SJSA1 (cell line): Measurements from ENCODE around the gene TLR2. TPM values are rescaled to one million over a fixed set of nuclear protein-coding genes. Genes with fewer than 3 reads are reported as not detected.
"Not testable (repeated sequence)": the region's sequence is repeated elsewhere in the genome, so short reads cannot be mapped to it uniquely, and the experiment has no call there.

Experiments
- DNase-seq, 2 experiments: peaks; one replicate each; pipeline ENCODE4 v3.0.0-alpha.2; 2015 to 2020; ENCODE audit warnings: low spot score in 2 of 2, low read depth in 1 of 2
- H3K27ac ChIP-seq: fragments of 250-450 bp; sonication (Bioruptor Pico); 2 replicates; pipeline ENCODE4 v1.5.1; 2020; ENCODE audit warnings: mild to moderate bottlenecking, moderate library complexity
- H3K27me3 ChIP-seq: fragments of 250-450 bp; sonication (Bioruptor Pico); replicated peaks from 2 replicates; pipeline ENCODE4 v1.5.1; 2020; ENCODE audit warnings: mild to moderate bottlenecking, moderate library complexity
- H3K36me3 ChIP-seq: fragments of 250-450 bp; sonication (Bioruptor Pico); 2 replicates; pipeline ENCODE4 v1.5.1; 2020; ENCODE audit warnings: mild to moderate bottlenecking
- H3K4me1 ChIP-seq: fragments of 250-450 bp; sonication (Bioruptor Pico); replicated peaks from 2 replicates; pipeline ENCODE4 v1.6.1; 2021; ENCODE audit warnings: mild to moderate bottlenecking
- H3K4me3 ChIP-seq: fragments of 250-450 bp; sonication (Bioruptor Pico); 2 replicates; pipeline ENCODE4 v1.5.1; 2020; ENCODE audit warnings: mild to moderate bottlenecking
- H3K9me3 ChIP-seq: fragments of 250-450 bp; sonication (Bioruptor Pico); replicated peaks from 2 replicates; pipeline ENCODE4 v1.5.1; 2020; ENCODE audit warnings: mild to moderate bottlenecking
- total RNA-seq: library from RNA; depleted of rRNA; stranded (reverse); fragments of >200 nt; shearing (Covaris generic); gene quantifications from 2 replicates; pipeline ENCODE4 v1.2.3, GENCODE V29; 2014

TLR2 gene
- total RNA-seq, 1 experiment from 2014 or later = not detected

- Histone ChIP-seq H3K4me3 (no peak overlapping the region), H3K4me1 (no peaks in the 10 kb centered on the region), H3K27ac (no peak overlapping the region), H3K36me3 (no peaks in the 10 kb centered on the region), H3K27me3 (no peaks in the 10 kb centered on the region), H3K9me3 (no peaks in the 10 kb centered on the region)
- no peak for DNase-seq
These were observed 36.1 kb upstream of the TLR2 start for GRCh38 chr4:153647975-153648374.

- Histone ChIP-seq H3K36me3 (no peaks in the 10 kb centered on the region), H3K4me1 (no peaks in the 10 kb centered on the region), H3K4me3 (no peak overlapping the region), H3K27ac (no peak overlapping the region), H3K9me3 (no peaks in the 10 kb centered on the region), H3K27me3 (no peaks in the 10 kb centered on the region)
- DNase-seq = peak in 1 of 2 experiments; percentile 30
These were observed 34.5 kb upstream of the TLR2 start for GRCh38 chr4:153649572-153649991.

- H3K36me3 ChIP-seq = no peaks in the 10 kb centered on the region
- H3K27ac ChIP-seq = no peak overlapping the region
- H3K4me1 ChIP-seq = no peaks in the 10 kb centered on the region
- no peak for DNase-seq
- no peaks in the 10 kb centered on the region for H3K27me3 ChIP-seq
- no peaks in the 10 kb centered on the region for H3K9me3 ChIP-seq
- H3K4me3 ChIP-seq = no peak overlapping the region
These were observed 33.0 kb upstream of the TLR2 start for GRCh38 chr4:153651116-153651515.

- Histone ChIP-seq H3K4me3 (no peak overlapping the region), H3K9me3 (no peaks in the 10 kb centered on the region), H3K36me3 (no peaks in the 10 kb centered on the region), H3K4me1 (no peaks in the 10 kb centered on the region), H3K27ac (no peak overlapping the region), H3K27me3 (no peaks in the 10 kb centered on the region)
- DNase-seq = no peak
These were observed 32.5 kb upstream of the TLR2 start for GRCh38 chr4:153651587-153651986.

- no peak for DNase-seq
- no peaks in the 10 kb centered on the region for H3K27me3 ChIP-seq
- H3K4me3 ChIP-seq = no peak overlapping the region
- H3K9me3 ChIP-seq = no peaks in the 10 kb centered on the region
- H3K27ac ChIP-seq = no peak overlapping the region
- H3K4me1 ChIP-seq = no peaks in the 10 kb centered on the region
- no peaks in the 10 kb centered on the region for H3K36me3 ChIP-seq
These were observed 31.9 kb upstream of the TLR2 start for GRCh38 chr4:153652051-153652784.

GRCh38 chr4:153655002-153655541, 29.0 kb upstream of the TLR2 start:
- Histone ChIP-seq H3K4me3 (no peak overlapping the region), H3K27me3 (no peaks in the 10 kb centered on the region), H3K36me3 (no peaks in the 10 kb centered on the region), H3K27ac (no peak overlapping the region), H3K4me1 (no peaks in the 10 kb centered on the region), H3K9me3 (no peaks in the 10 kb centered on the region)
- no peak for DNase-seq

GRCh38 chr4:153655928-153656327, 28.2 kb upstream of the TLR2 start:
- Histone ChIP-seq H3K27me3 (no peaks in the 10 kb centered on the region), H3K36me3 (no peaks in the 10 kb centered on the region), H3K9me3 (no peaks in the 10 kb centered on the region), H3K27ac (no peak overlapping the region), H3K4me3 (no peak overlapping the region), H3K4me1 (no peaks in the 10 kb centered on the region)
- DNase-seq = no peak

- DNase-seq = no peak
- Histone ChIP-seq H3K9me3 (no peaks in the 10 kb centered on the region), H3K36me3 (no peaks in the 10 kb centered on the region), H3K4me1 (no peaks in the 10 kb centered on the region), H3K27ac (no peak overlapping the region), H3K27me3 (no peaks in the 10 kb centered on the region), H3K4me3 (no peak overlapping the region)
These were observed 22.8 kb upstream of the TLR2 start for GRCh38 chr4:153661215-153661822.

- no peak overlapping the region for H3K4me3 ChIP-seq
- H3K4me1 ChIP-seq = no peaks in the 10 kb centered on the region
- no peaks in the 10 kb centered on the region for H3K36me3 ChIP-seq
- no peaks in the 10 kb centered on the region for H3K27me3 ChIP-seq
- H3K27ac ChIP-seq = no peak overlapping the region
- DNase-seq = no peak
- no peaks in the 10 kb centered on the region for H3K9me3 ChIP-seq
These were observed 22.2 kb upstream of the TLR2 start for GRCh38 chr4:153661908-153662307.

GRCh38 chr4:153663667-153664066, 20.4 kb upstream of the TLR2 start:
- Histone ChIP-seq H3K27ac (no peak overlapping the region), H3K27me3 (no peaks in the 10 kb centered on the region), H3K9me3 (no peaks in the 10 kb centered on the region), H3K4me1 (no peaks in the 10 kb centered on the region), H3K36me3 (no peaks in the 10 kb centered on the region), H3K4me3 (no peak overlapping the region)
- no peak for DNase-seq

- not testable (repeated sequence) for H3K27ac ChIP-seq, H3K36me3 ChIP-seq, DNase-seq, H3K27me3 ChIP-seq, H3K9me3 ChIP-seq, H3K4me1 ChIP-seq, H3K4me3 ChIP-seq
These were observed 17.6 kb upstream of the TLR2 start for GRCh38 chr4:153666505-153666904.

GRCh38 chr4:153668647-153669046, 15.4 kb upstream of the TLR2 start:
- H3K9me3 ChIP-seq = no peaks in the 10 kb centered on the region
- no peak for DNase-seq
- no peak overlapping the region for H3K27ac ChIP-seq
- no peaks in the 10 kb centered on the region for H3K36me3 ChIP-seq
- H3K27me3 ChIP-seq = 0 out of 2 replicates have a peak, but pooled peaks cover 4% of the 10 kb centered on the region
- no peaks in the 10 kb centered on the region for H3K4me1 ChIP-seq
- no peak overlapping the region for H3K4me3 ChIP-seq

- Histone ChIP-seq H3K27me3 (0 out of 2 replicates have a peak, but pooled peaks cover 4% of the 10 kb centered on the region), H3K27ac (no peak overlapping the region), H3K9me3 (no peaks in the 10 kb centered on the region), H3K4me3 (no peak overlapping the region), H3K36me3 (no peaks in the 10 kb centered on the region), H3K4me1 (no peaks in the 10 kb centered on the region)
- DNase-seq = no peak
These were observed 14.2 kb upstream of the TLR2 start for GRCh38 chr4:153669838-153670237.

- no peak overlapping the region for H3K4me3 ChIP-seq
- peaks cover 7% of the 10 kb centered on the region; the same call in 1 of the 2 replicates for H3K4me1 ChIP-seq
- H3K9me3 ChIP-seq = no peaks in the 10 kb centered on the region
- H3K36me3 ChIP-seq = no peaks in the 10 kb centered on the region
- H3K27me3 ChIP-seq = 0 out of 2 replicates have a peak, but pooled peaks cover 4% of the 10 kb centered on the region
- H3K27ac ChIP-seq = no peak overlapping the region
- no peak for DNase-seq
These were observed 7.6 kb upstream of the TLR2 start for GRCh38 chr4:153676486-153676885.
